ENCODE measurements around the gene CMTM2.

The CMTM2 gene, protein sequence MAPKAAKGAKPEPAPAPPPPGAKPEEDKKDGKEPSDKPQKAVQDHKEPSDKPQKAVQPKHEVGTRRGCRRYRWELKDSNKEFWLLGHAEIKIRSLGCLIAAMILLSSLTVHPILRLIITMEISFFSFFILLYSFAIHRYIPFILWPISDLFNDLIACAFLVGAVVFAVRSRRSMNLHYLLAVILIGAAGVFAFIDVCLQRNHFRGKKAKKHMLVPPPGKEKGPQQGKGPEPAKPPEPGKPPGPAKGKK

DNA sequence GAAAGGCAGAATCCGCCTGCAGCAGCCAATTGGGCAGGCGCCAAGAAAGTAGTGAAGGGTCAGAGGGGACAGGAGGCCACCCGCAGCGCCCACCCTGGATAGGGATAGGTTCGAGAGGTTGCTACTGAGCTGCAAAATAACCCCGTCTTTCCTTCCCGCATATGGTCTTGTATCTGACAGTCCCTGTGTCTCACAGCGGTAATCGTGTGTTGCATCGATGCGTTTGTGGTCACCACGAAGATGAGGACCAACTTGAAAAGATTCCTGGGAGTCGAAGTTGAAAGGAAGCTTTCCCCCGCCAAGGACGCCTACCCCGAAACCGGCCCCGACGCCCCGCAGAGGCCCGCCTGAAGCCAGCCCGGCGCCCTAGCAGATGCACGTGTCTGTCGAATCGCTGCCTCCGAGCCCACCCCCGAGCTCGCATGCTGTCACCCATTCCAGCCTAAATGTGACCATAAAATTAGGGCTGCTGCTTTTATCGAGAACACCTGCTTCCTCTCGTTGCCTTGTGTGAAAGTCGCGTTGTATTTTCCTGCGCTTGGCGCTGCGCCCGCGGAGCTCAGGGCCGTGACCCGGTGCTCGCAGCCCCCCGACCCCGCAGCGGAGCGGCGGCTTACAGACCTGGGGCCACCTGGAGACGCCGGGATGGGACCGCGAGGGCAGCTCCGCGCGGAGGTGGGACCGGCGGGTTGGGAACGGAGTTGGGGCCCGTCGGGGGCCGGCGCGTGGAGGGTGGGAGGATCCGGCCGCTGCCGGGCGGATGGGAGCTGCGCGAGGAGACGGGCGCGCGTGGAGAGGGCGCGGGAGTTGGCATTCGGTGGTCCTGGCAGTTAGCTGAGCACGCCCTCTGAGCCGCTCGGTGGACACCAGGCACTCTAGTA lies at the start of gene CMTM2:
TSS of gene CMTM2 (plus strand) at position 813 of the 881 bp plus-strand sequence. CDS start 145 bp downstream, outside the sequence.
- H3K4me3 ChIP-seq (replicated peaks in 1 of 2; ENCODE audit: low read depth in 2 of 2, low read length in 2 of 2): peak within 1 kb of the TSS in 1 of 2 donors; percentile 14
- DNase-seq (ENCODE audit: low read depth in 2 of 2): peak in 1 of 2 donors; percentile 8
- no peak for TF ChIP-seq CTCF (IDR thresholded peaks at IDR 0.05; ENCODE audit: low read depth, low read length)

DNA sequence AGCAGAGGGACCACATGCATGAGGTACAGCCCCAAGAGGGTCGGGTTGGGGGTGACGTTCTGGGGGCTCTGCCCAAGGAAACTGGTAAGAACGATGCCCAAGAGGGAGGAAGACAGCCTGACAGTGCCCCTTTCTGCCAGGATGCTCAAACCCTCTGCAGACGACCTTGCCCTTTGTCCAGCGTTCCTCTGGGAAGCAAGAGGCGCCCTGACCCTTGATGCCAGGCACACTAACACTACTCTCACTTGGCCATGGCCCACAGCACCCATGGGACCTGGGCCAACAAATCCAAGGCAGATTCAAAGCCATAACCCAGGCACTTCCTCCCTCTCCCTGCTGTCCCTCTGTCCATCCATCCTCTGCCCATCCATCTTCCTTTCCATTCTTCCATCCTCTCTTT lies 49.8 kb upstream of the CMTM2 start:
- TF ChIP-seq CTCF (IDR thresholded peaks at IDR 0.05; ENCODE audit: low read depth, low read length): no peak
- no peak overlapping the region for H3K4me3 ChIP-seq (replicated peaks in 1 of 2; ENCODE audit: low read depth in 2 of 2, low read length in 2 of 2)
- DNase-seq (ENCODE audit: low read depth in 2 of 2): no peak

DNA sequence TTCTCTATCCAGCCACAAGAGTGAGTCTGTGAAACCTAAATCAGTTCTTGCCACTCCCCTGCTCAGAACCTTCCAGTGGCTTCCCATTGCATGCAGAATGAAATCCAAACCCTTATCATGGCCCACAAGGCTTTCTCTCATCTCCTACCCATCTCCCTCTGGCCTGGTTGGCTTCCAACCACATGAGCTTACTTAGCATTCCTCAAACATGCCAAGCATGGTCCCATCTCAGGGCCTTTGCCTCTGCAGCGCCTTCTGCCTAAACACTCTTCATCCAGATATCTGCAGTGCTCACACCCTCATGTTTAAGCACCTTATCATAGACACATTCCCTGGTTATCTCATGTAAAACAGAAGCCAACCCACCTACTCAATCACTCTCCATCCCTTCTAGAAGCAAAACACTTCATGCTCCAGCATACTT lies 44.9 kb upstream of the CMTM2 start:
- no peak for TF ChIP-seq CTCF (IDR thresholded peaks at IDR 0.05; ENCODE audit: low read depth, low read length)
- no peak overlapping the region for H3K4me3 ChIP-seq (replicated peaks in 1 of 2; ENCODE audit: low read depth in 2 of 2, low read length in 2 of 2)
- DNase-seq (ENCODE audit: low read depth in 2 of 2): no peak

DNA sequence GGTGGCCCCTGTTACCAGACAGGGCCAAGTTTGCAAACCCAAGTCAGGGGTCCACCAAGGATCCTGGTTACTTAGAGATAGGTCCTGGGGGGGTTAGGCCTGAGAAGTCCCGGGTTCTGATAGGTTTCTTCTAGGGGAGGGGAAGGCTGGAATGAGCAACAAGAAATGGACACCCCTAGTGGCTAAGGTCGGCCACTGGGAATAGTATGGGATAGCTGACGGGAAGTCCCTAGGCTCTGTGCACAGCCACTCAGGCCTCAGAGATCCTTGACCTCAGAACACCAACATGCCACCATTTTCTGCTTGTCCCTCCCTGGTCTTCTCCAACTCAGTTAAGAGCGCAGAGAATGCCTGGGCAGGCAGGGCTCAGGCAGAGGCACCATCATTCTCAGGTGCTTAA lies 42.7 kb upstream of the CMTM2 start:
- no peak for DNase-seq (ENCODE audit: low read depth in 2 of 2)
- no peak overlapping the region for H3K4me3 ChIP-seq (replicated peaks in 1 of 2; ENCODE audit: low read depth in 2 of 2, low read length in 2 of 2)
- no peak for TF ChIP-seq CTCF (IDR thresholded peaks at IDR 0.05; ENCODE audit: low read depth, low read length)

GRCh38 chr16:66537236-66537635 lies 42.0 kb upstream of the CMTM2 start:
- DNase-seq (ENCODE audit: low read depth in 2 of 2): no peak
- H3K4me3 ChIP-seq (replicated peaks in 1 of 2; ENCODE audit: low read depth in 2 of 2, low read length in 2 of 2): no peak overlapping the region
- TF ChIP-seq CTCF (IDR thresholded peaks at IDR 0.05; ENCODE audit: low read depth, low read length): no peak

GRCh38 chr16:66538910-66539309 lies 40.4 kb upstream of the CMTM2 start:
- no peak for DNase-seq (ENCODE audit: low read depth in 2 of 2)
- TF ChIP-seq CTCF (IDR thresholded peaks at IDR 0.05; ENCODE audit: low read depth, low read length): no peak
- H3K4me3 ChIP-seq (replicated peaks in 1 of 2; ENCODE audit: low read depth in 2 of 2, low read length in 2 of 2): no peak overlapping the region

Measured in cardiac fibroblast (primary cell).